LoVo (cell line): ENCODE results near the gene RNF157.

Source experiments
- DNase-seq: peaks from one replicate; pipeline ENCODE4 v3.0.0-alpha.2; 2016; ENCODE audit warnings: low spot score

Gene RNF157

DNA sequence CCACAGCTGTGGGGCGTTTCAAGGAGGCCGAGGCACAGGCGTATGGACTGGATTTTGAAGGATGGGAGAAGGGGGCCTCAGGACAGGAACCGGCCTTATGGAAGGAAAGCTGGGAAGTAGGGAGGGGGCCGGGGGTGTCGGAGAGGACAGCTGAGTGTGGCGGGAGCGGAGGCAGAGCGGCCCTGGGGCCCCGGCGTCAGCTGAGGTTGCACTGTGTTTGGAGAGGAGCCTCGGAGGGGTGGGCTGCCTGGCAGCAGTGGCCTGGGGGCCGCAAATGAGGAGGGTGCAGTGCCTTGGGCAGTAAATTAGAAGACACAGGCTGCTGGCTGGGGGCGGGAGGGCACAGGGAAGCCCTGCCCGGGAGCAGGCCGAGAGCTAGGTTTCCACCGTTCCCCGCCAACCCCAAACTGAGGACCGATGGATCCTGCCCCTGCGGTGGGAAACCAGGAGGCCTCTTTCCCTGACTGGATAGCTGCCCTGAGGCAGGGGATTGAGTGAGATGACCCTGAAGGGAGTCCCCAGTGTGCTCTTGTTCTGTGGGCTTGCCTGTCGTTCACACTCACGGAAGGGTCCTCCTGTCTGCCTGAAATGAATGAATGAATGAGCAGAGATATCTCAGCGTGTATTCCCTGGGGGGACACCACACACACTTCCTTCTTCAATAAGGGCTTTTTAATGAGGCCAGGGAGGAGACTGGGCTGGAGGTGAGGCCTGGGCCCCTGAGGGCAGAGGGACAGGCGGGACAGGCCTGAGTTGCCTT is 117.7 kb downstream of the RNF157 start:
- no peak for DNase-seq

DNA sequence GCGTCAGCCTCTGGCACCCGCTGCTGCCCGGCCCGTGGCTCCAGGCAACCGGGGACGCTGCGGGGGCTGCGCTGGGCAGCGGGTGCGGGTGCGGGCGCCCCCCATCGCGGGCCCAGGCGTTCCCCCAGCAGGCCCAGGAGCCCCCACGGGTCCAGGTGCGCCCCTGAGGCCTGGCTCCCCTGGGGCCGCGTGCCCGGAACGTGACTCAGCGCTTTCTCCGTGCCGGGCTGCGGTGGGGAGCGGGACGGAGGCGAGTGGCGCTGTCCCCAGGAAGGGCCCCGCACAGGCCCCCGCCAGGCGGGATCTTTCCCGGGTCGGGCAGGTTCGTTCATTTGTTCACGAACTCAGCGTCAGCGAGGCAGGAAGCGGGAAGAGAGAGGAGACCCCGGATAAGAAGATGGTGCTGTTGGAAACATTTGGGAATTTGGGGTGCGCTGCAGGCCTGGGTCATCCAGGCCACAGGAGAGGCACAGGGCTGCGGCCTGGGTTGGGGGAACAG is 118.3 kb downstream of the RNF157 start:
- no peak for DNase-seq

DNA sequence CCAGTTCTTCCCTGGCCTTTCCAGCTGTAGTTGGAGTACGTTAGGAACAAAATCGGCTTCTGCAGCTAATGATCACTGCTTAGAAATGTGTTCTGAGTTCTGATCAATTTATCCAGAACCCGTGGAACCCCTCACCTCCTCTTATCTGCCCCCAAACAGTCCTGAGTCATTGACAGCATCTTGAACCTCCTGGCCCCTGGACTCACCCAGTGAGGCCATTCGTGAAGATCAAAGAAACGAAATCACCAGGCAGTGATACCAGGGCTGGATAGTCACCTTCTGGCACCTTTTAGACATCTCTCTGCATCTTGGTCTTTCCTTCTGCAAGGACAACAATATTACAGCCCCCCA is 119.7 kb downstream of the RNF157 start:
- DNase-seq, result no peak

DNA sequence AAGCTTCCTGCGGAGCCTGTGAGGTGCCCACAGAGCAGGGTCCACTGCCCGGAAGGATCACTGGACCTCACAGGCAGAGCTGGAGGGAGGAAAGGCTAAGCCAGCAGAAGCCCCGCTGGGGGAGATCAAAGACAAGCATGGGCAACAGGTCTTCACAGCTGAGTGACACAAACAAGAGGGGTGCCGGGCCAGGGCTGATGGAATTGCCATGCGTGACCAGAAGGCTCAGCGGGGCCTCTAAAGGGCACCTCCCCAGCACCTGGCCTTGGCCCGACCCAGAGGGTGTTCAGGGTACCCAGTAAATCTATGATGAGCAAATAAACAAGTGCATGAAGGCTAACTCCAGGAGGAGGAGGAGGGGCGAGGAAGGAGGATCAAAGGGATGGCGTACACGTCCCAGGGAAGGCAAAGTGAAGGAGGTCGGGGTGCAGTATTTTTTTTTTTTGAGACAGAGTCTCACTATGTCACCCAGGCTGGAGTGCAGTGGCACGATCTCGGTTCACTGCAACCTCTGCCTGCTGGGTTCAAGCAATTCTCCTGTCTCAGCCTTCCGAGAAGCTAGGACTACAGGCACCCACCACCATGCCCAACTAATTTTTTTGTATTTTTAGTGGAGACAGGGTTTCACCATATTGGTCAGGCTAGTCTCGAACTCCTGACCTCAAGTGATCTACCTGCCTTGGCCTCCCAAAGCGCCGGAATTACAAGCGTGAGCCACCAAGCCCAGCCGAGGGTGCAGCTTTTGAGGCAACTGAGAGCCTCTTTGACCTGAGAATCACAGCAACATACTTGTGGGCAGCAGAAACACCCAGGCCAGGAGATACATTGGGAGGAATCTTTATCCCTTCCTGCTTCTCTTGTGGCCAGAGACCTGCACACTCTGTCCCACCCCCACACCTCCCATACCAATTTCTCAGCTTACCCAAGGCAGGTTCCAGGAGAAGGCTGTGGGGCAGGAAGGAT is 120.6 kb downstream of the RNF157 start:
- DNase-seq, result no peak

DNA sequence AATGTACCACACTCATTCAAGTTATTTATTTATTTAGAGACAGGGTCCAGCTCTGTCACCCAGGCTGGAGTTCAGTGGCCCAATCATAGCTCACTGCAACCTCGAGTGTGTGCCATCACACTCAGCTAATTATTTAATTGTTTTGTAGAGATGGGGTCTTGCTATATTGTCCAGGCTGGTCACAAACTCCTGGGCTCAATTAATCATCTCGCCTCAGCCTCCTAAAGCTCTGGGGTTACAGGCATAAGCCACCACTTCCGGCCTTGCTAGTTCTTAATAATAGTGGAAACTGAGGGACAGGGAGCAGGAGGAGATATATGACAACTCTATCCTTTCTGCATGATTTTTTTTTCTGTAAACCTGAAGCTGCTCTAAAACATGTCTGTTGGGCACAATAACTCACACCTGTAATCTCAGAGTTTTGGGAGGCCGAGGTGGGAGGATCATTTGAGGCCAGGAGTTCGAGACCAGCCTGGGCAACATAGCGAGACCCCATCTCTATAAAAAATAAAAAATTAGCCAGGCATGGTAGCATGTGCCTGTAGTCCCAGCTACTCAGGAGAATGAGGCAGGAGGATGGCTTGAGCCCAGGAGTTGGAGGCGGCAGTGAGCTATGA is 125.0 kb downstream of the RNF157 start:
- DNase-seq, result no peak

DNA sequence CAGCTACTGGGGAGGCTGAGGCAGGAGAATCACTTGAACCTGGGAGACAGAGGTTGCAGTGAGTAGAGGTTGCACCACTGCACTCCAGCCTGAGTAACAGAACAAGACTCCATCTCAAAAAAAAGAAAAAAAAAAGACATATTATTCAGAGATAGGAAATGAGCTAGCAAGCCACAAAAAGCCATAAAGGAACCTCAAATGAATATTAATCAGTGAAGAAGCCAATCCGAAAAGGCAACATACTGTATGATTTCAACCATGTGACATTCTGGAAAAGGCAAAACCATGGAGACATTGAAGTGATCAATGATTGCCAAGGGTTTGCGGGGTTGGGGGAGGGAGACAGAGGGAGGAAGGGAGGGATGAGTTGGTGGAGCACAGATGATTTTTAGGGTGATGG is 128.3 kb downstream of the RNF157 start:
- no peak for DNase-seq

DNA sequence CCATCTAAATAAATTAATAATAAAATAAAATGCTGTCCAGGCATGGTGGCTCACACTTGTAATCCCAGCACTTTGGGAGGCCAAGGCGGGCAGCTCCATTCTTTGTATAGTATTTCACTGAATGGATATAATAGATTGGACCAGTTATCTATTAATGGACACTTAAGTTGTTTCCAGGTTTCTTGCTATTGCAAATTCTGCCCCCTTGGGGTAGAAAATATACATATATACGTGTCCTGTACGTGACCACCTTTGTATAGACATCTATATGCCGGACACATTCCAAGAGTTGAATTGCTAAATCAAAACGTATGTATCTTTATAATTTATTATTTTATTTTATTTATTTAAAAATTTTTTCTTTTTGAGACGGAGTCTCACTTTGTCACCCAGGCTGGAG is 132.8 kb downstream of the RNF157 start:
- peak; percentile 16 for DNase-seq

DNA sequence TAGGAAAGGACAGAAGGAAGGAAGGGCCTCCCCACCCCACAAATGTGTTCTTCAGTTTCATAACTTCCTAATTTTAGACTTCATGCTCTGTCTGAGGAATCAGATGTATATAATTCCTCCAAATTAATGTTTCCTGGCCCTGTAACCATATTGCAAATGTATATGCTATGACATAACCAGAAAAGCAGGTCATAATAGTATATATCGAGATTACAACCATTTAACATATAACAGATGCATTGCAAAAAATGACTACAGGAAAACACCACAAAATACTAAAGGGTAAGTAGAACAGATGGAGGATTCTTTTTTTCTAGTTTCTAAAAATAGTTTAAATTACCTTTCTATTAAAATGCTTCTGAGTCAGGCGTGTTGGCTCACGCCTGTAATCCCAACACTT is 133.6 kb downstream of the RNF157 start:
- DNase-seq, result no peak

DNA sequence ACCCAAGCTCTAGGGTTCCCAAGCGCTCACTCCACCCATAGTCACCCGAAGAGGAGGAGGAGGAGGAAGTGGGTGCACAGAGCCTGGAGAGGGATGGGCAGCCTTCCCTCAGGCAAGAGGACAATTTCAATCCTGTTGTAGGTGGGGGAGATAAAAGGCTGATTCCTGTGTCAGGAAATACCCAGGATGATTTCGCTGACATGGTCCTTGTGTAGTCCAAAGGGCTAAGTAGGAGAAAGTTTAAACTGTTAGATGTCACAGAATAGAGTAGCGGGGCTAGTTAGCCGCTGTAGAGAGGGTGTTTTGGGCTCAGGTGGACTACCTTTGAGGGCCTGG is 135.4 kb downstream of the RNF157 start:
- peak; percentile 10 for DNase-seq

DNA sequence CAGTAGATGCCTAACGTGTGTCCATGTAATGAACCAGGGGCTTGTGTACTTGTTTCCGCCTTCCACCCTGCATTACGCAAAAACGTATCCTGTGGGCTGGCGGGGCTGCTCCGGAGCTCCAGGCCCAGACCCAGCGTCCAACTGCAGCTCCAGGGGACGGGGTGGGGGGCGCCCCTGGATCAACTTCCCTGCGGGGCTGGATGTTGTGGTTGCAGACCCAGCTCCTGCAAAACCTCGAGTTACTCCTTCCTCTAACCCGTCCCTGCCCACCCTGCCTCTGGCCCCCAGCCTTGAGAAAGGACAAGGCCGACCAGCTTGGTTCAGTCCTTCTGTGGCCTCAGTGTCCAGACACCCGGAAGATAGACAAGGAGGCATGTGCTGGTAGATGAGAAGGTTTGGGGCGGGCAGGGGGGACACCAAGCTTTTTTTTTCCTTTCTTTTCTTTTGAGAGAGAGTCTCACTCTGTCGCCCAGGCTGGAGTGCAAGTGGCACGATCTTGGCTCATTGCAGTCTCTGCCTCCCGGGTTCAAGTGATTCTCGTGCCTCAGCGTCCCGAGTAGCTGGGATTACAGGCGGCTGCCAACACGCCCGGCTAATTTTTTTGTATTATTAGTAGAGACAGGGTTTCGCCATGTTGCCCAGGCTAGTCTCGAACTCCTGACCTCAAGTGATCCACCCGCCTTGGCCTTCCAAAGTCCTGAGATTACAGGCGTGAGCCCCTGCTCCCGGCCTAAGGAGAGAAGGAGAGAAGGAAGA is 136.0 kb downstream of the RNF157 start:
- DNase-seq, result no peak

DNA sequence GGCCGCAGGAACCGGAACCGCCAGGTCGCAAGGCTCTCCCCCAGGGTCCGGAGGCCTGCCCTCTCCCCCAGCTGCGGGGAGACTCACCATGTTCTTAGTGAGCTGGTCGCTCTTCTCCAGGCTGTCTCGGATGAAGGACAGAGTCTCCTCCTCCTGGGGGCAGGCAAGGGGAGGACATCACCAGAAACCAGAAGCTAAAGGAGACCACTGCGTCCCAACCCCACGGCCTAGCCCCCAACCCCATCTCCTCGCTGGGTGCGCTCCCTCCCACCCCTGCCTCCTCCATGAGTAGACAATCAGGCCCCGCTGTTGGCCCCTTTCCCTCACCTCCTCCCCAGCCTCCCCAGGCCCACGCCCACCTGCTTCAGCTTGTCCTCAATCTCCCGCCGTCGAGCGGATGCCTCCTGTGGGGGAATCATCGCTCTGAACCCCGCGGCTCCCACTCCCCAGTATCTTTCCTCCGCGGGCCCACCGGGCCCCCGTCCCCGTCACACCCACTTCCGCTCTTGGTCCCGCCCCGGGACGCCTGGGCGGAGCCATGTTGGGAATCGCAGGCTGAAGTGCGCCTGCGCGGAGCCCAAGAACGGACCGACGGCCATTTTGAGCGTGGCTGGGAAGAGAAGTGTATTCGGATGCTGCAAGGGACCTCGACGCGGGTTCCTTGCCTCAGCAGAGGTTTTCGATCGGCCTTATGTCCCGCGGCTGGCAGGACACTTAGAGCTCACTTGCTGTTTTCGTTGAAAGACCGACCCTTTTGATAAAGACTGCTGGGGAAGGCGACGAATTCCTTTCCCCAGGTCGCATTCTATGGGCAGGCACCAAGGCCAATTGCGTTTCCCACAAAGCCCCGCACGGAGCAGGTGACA is 136.8 kb downstream of the RNF157 start, which contains the start of gene EXOC7:
TSS of gene EXOC7 (minus strand) at position 514 of the 866 bp plus-strand sequence. CDS start at position 419, 95 bp downstream.
- peak; percentile 97 for DNase-seq

DNA sequence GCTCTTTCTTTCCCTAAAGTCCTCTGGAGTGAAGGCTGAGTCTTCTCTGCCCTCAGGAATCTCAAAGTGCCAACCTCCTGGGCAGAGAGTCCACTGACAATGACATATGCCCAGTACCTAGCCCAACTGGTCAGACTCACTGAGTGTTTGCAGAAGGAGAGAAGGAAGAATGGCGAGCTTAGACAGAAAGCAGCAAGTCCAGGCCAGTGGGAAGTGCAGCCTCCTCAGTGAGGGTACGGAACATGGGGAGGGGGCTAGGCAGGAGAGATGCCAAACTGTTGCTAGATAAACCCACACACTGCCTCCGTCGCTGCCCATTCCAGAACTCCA is 137.4 kb downstream of the RNF157 start:
- no peak for DNase-seq

DNA sequence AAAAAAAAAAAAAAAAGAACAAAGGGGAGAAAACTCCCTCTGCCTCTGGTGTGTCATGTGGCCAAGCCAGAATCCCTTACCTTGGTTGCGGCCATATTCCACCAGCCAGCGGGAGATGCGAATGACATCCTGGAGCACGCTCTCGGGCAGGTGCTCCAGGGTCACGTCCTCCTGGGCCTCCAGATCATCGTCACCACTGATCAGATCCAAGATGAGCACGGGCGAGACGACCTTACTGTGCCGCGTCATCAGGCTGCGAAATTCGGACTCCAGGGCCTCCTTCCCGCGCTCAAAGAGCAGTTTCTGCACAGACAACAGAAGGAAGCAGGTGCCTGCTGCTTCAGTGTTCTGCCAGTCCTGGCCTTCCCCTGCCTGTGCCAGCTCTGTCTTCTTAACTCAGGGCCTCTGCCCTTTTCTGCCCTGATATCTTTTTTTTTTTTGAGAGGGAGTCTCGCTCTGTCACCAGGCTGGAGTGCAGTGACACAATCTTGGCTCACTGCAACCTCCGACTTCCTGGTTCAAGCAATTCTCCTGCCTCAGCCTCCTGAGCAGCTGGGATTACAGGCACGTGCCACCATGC is 142.5 kb downstream of the RNF157 start:
- no peak for DNase-seq

DNA sequence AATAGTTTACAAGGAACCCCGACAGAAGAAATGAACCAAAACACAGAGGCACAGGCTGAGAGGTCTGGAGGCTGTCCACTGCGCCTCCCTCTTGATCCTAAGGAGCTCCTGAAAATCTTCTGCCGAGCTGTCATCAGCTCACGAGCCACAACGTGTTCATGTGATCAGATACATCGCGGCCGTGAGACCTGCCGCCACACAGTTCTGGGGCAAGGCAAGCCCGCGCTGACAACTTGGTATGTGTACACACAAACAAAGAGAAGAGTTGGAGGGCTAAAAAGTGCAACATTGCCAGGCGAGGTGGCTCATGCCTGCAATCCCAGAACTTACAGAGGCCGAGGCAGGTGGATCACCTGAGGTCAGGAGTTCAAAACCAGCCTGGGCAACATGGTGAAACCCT is 144.3 kb downstream of the RNF157 start:
- DNase-seq, result no peak

DNA sequence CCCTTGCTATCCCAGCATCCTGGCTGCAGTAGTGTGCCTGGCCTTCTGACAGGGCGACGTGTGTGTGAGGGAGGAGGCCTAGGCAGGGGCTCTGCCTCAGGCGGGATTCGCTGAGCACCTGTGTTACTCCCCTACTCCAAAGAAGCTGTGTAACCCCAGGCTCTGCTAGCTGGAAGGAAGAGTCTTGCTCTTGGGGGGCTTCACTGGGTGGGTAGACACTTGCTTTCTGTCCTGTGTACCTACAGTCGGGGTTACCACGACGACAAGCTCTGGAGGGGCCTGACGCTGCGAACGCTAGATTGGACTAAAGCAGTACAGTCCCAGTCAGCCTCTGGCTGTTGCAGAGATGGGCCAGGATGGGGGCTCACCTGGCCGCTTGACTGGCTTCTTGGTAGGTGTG is 146.2 kb downstream of the RNF157 start:
- DNase-seq, result no peak

DNA sequence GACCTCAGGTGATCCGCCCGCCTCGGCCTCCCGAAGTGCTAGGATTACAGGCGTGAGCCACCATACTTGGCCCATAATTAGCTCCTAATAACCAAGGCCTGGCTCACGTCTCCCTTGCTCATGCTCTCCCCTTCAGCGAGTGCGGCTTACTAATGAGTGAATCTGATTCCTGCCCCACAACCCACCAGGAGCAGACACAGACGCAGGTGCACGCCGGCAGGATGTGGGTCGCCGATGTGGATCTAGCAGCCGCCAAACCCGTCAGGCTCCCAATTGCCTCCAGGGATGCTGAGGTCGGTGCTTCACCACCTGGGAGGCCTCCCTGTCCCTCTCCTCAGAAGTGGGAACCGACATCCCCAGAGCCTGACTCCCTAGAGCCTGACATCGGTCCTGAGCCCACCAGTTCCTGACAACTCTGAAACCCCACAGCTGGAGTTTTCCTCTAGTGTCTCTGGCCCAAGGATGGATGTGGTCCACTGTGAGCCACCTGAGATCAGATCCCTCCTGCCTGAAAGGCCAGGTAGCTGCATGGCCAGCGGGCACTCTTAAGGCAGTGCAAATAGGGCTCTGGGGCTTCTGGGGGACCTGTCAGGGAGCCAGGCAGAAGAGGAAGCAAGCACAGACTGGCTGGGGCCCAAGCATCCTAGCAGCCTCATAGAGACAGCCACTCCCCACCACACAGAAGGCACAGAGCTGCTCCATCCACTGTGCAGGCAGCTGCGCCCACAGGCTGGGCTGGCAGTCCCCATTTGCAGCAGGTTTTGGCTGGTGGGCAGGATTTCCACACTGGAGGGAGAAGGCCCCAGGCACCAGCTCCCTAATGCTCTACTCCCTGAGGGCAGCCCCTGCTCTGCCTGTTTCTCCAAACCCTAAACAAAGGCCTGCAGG is 147.5 kb downstream of the RNF157 start:
- DNase-seq, result no peak
